ENCODE results near the gene DAPK2.

Gene DAPK2

DNA sequence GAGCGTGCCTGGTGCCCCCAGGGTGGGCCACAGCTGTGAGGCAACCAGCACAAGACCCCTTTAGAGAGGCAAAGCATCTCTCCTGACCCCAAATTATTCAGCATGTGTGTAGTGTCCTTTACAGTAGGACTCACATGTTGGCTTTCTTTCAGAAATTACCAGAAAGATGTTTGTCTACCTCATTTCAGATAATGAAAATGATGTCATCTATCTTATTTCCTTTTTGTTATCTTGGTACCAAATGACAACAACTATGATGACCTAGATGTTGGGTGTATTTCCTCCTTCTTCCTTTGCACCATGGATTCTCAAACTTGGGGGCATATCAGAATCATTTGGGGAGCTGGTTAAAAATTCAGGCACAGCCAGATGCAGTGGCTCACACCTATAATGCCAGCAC is 50.5 kb downstream of the DAPK2 start:
- TF ChIP-seq YY1 (IDR thresholded peaks at IDR 0.05; ENCODE audit: low read depth) = no peak
- TF ChIP-seq CREB1 (IDR thresholded peaks at IDR 0.05; ENCODE audit: low read depth) = no peak
- TF ChIP-seq, protein P1, sequence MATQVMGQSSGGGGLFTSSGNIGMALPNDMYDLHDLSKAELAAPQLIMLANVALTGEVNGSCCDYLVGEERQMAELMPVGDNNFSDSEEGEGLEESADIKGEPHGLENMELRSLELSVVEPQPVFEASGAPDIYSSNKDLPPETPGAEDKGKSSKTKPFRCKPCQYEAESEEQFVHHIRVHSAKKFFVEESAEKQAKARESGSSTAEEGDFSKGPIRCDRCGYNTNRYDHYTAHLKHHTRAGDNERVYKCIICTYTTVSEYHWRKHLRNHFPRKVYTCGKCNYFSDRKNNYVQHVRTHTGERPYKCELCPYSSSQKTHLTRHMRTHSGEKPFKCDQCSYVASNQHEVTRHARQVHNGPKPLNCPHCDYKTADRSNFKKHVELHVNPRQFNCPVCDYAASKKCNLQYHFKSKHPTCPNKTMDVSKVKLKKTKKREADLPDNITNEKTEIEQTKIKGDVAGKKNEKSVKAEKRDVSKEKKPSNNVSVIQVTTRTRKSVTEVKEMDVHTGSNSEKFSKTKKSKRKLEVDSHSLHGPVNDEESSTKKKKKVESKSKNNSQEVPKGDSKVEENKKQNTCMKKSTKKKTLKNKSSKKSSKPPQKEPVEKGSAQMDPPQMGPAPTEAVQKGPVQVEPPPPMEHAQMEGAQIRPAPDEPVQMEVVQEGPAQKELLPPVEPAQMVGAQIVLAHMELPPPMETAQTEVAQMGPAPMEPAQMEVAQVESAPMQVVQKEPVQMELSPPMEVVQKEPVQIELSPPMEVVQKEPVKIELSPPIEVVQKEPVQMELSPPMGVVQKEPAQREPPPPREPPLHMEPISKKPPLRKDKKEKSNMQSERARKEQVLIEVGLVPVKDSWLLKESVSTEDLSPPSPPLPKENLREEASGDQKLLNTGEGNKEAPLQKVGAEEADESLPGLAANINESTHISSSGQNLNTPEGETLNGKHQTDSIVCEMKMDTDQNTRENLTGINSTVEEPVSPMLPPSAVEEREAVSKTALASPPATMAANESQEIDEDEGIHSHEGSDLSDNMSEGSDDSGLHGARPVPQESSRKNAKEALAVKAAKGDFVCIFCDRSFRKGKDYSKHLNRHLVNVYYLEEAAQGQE (IDR thresholded peaks at IDR 0.05; ENCODE audit: low read depth) = no peak
- TF ChIP-seq, protein P2, sequence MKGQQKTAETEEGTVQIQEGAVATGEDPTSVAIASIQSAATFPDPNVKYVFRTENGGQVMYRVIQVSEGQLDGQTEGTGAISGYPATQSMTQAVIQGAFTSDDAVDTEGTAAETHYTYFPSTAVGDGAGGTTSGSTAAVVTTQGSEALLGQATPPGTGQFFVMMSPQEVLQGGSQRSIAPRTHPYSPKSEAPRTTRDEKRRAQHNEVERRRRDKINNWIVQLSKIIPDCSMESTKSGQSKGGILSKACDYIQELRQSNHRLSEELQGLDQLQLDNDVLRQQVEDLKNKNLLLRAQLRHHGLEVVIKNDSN (IDR thresholded peaks at IDR 0.05) = no peak
- no peak for TF ChIP-seq ZBTB7A (IDR thresholded peaks at IDR 0.05; ENCODE audit: low read depth)
- TF ChIP-seq CEBPB (IDR thresholded peaks at IDR 0.05) = no peak
- no peak for TF ChIP-seq FOXM1 (IDR thresholded peaks at IDR 0.05; ENCODE audit: borderline replicate concordance, low read depth)
- no peak for TF ChIP-seq EGR1 (IDR thresholded peaks at IDR 0.05)
- TF ChIP-seq RAD21 (IDR thresholded peaks at IDR 0.05; ENCODE audit: low read depth) = no peak
- no peak for TF ChIP-seq EP300 (IDR thresholded peaks at IDR 0.05; ENCODE audit: borderline replicate concordance)
- no peak for TF ChIP-seq NFIC (IDR thresholded peaks at IDR 0.05)
- no peak for TF ChIP-seq TCF12 (IDR thresholded peaks at IDR 0.05; ENCODE audit: low read depth)
- TF ChIP-seq TAF1 (IDR thresholded peaks at IDR 0.05; ENCODE audit: low read depth) = no peak
- TF ChIP-seq, protein P3, sequence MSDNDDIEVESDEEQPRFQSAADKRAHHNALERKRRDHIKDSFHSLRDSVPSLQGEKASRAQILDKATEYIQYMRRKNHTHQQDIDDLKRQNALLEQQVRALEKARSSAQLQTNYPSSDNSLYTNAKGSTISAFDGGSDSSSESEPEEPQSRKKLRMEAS (IDR thresholded peaks at IDR 0.05) = no peak
- TF ChIP-seq TEAD4 (IDR thresholded peaks at IDR 0.05) = no peak

DNA sequence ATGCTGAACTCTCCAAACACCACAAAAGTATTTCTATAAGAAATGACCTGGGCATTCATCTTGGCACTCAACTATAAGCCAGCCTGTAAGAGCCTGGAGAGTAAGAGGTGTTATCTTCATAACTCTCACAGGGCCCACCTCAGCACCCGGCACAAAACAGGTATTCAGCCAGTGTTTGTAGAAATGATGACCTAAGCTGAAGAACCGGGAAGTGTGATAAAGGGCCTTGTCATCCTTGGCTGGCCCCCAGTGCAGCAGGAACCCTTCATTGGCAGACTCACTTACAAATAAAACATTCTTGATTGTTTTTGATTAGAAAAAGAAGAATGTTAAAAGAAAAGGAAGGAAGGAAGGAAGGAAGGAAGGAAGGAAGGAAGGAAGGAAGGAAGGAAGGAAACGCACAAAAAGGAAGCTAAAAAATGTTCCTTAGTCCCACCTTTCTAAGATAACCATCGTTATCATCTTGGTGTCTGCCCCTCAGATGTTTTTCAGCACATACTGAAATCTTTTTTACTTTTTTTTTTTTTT is 52.1 kb downstream of the DAPK2 start:
- no peak for TF ChIP-seq CREB1 (IDR thresholded peaks at IDR 0.05; ENCODE audit: low read depth)
- no peak for TF ChIP-seq TAF1 (IDR thresholded peaks at IDR 0.05; ENCODE audit: low read depth)
- TF ChIP-seq, protein P3 (IDR thresholded peaks at IDR 0.05) = no peak
- TF ChIP-seq ZBTB7A (IDR thresholded peaks at IDR 0.05; ENCODE audit: low read depth) = no peak
- TF ChIP-seq, protein P2 (IDR thresholded peaks at IDR 0.05) = no peak
- TF ChIP-seq RAD21 (IDR thresholded peaks at IDR 0.05; ENCODE audit: low read depth) = no peak
- TF ChIP-seq FOXM1 (IDR thresholded peaks at IDR 0.05; ENCODE audit: borderline replicate concordance, low read depth) = no peak
- no peak for TF ChIP-seq CEBPB (IDR thresholded peaks at IDR 0.05)
- no peak for TF ChIP-seq TCF12 (IDR thresholded peaks at IDR 0.05; ENCODE audit: low read depth)
- no peak for TF ChIP-seq EP300 (IDR thresholded peaks at IDR 0.05; ENCODE audit: borderline replicate concordance)
- no peak for TF ChIP-seq EGR1 (IDR thresholded peaks at IDR 0.05)
- no peak for TF ChIP-seq TEAD4 (IDR thresholded peaks at IDR 0.05)
- TF ChIP-seq, protein P1 (IDR thresholded peaks at IDR 0.05; ENCODE audit: low read depth) = no peak
- TF ChIP-seq NFIC (IDR thresholded peaks at IDR 0.05) = no peak
- no peak for TF ChIP-seq YY1 (IDR thresholded peaks at IDR 0.05; ENCODE audit: low read depth)

DNA sequence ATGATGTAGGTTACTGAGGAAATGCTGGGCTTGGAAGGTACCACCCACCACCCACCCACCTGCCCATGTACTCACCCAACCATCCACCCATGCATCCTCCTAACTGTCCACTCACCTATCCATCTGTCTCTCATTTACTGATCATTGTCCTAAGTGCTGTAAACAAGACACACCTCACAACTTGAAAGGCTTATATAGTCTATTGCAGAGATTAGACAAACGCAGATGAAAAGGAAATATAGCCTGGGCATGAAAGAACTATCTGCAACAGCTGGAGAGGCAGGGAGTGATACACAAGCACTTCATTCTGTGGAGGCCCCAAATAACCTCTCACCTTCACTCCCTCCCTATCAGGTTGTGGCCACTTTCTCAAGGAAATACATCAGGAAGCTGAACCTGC is 54.0 kb downstream of the DAPK2 start:
- TF ChIP-seq RAD21 (IDR thresholded peaks at IDR 0.05; ENCODE audit: low read depth) (no peak), TEAD4 (IDR thresholded peaks at IDR 0.05) (no peak), CEBPB (IDR thresholded peaks at IDR 0.05) (no peak), ZBTB7A (IDR thresholded peaks at IDR 0.05; ENCODE audit: low read depth) (no peak), FOXM1 (IDR thresholded peaks at IDR 0.05; ENCODE audit: borderline replicate concordance, low read depth) (no peak), EGR1 (IDR thresholded peaks at IDR 0.05) (no peak), EP300 (IDR thresholded peaks at IDR 0.05; ENCODE audit: borderline replicate concordance) (no peak), YY1 (IDR thresholded peaks at IDR 0.05; ENCODE audit: low read depth) (no peak), NFIC (IDR thresholded peaks at IDR 0.05) (no peak), CREB1 (IDR thresholded peaks at IDR 0.05; ENCODE audit: low read depth) (no peak), TAF1 (IDR thresholded peaks at IDR 0.05; ENCODE audit: low read depth) (no peak), TCF12 (IDR thresholded peaks at IDR 0.05; ENCODE audit: low read depth) (no peak)
- TF ChIP-seq, protein P2 (IDR thresholded peaks at IDR 0.05) = no peak
- TF ChIP-seq, protein P1 (IDR thresholded peaks at IDR 0.05; ENCODE audit: low read depth) = no peak
- TF ChIP-seq, protein P3 (IDR thresholded peaks at IDR 0.05) = no peak

All from Ishikawa (cell line).